Sigmoid colon (tissue), 7 donors: Measurements from ENCODE around the gene KRTAP10-9. TPM values are rescaled to one million over a fixed set of nuclear protein-coding genes. Genes with fewer than 3 reads are reported as not detected.
"Not testable (repeated sequence)": the region's sequence is repeated elsewhere in the genome, so short reads cannot be mapped to it uniquely, and the experiment has no call there.

Experiments
- DNase-seq: peaks from one replicate; pipeline ENCODE4 v3.0.0-alpha.2; 2019
- H3K27ac ChIP-seq, 4 donors: fragments of 200-600 bp; sonication (generic); one replicate each; pipeline ENCODE4 v1.5.1; 2016 to 2019; ENCODE audit warnings: mild to moderate bottlenecking in 1 of 4
- H3K27me3 ChIP-seq, 3 donors: fragments of 200-600 bp; sonication (generic); one replicate each; pipeline ENCODE4 v1.5.1; 2019; ENCODE audit warnings: mild to moderate bottlenecking in 1 of 3
- H3K36me3 ChIP-seq, 4 donors: fragments of 200-600 bp; sonication (generic); one replicate each; pipeline ENCODE4 v1.5.1; 2016 to 2019
- H3K4me1 ChIP-seq, 4 donors: fragments of 200-600 bp; sonication (generic); one replicate each; pipeline ENCODE4 v1.5.1; 2017 to 2019
- H3K4me3 ChIP-seq, 4 donors: fragments of 200-600 bp; sonication (generic); one replicate each; pipeline ENCODE4 v1.5.1; 2017 to 2019; ENCODE audit warnings: mild to moderate bottlenecking in 2 of 4, moderate library complexity in 1 of 4
- H3K9me3 ChIP-seq, 4 donors: fragments of 200-600 bp in 3 of 4; sonication (generic) in 3 of 4; one replicate each; pipeline versions ENCODE4 v1.5.1 to v1.6.1; 2013 to 2019
- EP300 ChIP-seq, 4 donors: sonication (generic); formaldehyde crosslinking; IDR thresholded peaks; one replicate each; pipeline ENCODE4 v1.6.1; 2017; ENCODE audit warnings: antibody characterized with exemption in 4 of 4
- POLR2A ChIP-seq, 2 donors: fragments of 450-650 bp; IDR thresholded peaks; one replicate each; pipeline ENCODE4 v1.6.1; 2016; ENCODE audit warnings: antibody characterized with exemption in 2 of 2, mild to moderate bottlenecking in 2 of 2, moderate library complexity in 2 of 2
- POLR2AphosphoS5 ChIP-seq, 4 donors: sonication (generic); formaldehyde crosslinking; IDR thresholded peaks; one replicate each; pipeline ENCODE4 v1.6.1; 2017; ENCODE audit warnings: antibody characterized with exemption in 4 of 4
- WGBS, 2 donors: extraction: QIAGEN DNeasy Blood & Tissue Kit; methylation state at CpG; one replicate each; pipeline ENCODE4 v1.1.7; 2013; 5-methylcytosine and 5-hydroxymethylcytosine counted together
- intact Hi-C: fragments of 100-400 bp; cut with DNase I; formaldehyde crosslinking; loops from one replicate; pipeline ENCODE4 v1.15.1; 2023
- polyA plus RNA-seq, 3 donors: library from polyadenylated mRNA; stranded (reverse); fragments of 200-250 nt; gene quantifications; one replicate each; pipeline ENCODE4 v1.2.3, GENCODE V29; 2013
- total RNA-seq, 4 donors: library from RNA; depleted of rRNA; stranded (reverse); fragments of >200 nt; gene quantifications; one replicate each; pipeline ENCODE4 v1.1.0, GENCODE V29; 2016
- TF ChIP-seq, protein P1 (sequence below), 4 experiments: fragments of 450-650 bp in 3 of 4; fragments of 200-600 bp in 1 of 4; IDR thresholded peaks; one replicate each; pipeline ENCODE4 v1.5.1; 2016 to 2019; ENCODE audit warnings: antibody characterized with exemption in 4 of 4, mild to moderate bottlenecking in 3 of 4, moderate library complexity in 2 of 4
- donor health status: healthy with polysubstance abuse.
- donor health status: Bipolar disorder and iron deficiency.
- donor health status: healthy.

KRTAP10-9 gene
- total and polyA plus RNA-seq, 7 donors = not detected

DNA sequence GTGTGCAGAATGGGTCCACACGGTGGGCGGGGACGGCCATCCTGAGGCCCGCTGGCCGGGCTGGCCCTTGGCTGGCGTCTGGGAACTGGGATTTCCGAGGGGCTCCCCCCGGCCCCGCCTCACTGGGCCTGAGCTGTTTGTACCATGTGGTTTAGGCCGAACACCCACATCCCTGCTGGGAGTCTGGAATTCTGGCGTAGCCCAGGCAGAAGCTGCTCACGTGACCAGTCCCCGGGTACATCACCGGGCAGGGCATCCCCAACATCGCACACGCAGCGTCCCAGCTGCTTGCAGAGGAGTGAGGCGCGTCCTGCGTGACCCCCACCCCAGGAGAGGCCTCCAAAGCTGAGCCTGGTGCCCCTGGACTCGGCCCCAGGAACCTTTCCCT, 24.4 kb upstream of the KRTAP10-9 start:
- DNase-seq = no peak
- TF ChIP-seq, protein P1, sequence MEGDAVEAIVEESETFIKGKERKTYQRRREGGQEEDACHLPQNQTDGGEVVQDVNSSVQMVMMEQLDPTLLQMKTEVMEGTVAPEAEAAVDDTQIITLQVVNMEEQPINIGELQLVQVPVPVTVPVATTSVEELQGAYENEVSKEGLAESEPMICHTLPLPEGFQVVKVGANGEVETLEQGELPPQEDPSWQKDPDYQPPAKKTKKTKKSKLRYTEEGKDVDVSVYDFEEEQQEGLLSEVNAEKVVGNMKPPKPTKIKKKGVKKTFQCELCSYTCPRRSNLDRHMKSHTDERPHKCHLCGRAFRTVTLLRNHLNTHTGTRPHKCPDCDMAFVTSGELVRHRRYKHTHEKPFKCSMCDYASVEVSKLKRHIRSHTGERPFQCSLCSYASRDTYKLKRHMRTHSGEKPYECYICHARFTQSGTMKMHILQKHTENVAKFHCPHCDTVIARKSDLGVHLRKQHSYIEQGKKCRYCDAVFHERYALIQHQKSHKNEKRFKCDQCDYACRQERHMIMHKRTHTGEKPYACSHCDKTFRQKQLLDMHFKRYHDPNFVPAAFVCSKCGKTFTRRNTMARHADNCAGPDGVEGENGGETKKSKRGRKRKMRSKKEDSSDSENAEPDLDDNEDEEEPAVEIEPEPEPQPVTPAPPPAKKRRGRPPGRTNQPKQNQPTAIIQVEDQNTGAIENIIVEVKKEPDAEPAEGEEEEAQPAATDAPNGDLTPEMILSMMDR (IDR thresholded peaks at IDR 0.05) = no peak
- no peak overlapping the region for H3K4me3 ChIP-seq
- 61 to 82% methylated on average over 20 to 21 of the region's 21 CpGs for WGBS, 2 donors
- no peak overlapping the region for H3K27ac ChIP-seq
- H3K36me3 ChIP-seq = no peaks in the 10 kb centered on the region
- intact Hi-C loops = no loop called here
- no peaks in the 10 kb centered on the region for H3K9me3 ChIP-seq
- no peaks in the 10 kb centered on the region for H3K4me1 ChIP-seq
- H3K27me3 ChIP-seq = peaks cover 0 to 39% (median 15%) of the 10 kb centered on the region in 3 donors

DNA sequence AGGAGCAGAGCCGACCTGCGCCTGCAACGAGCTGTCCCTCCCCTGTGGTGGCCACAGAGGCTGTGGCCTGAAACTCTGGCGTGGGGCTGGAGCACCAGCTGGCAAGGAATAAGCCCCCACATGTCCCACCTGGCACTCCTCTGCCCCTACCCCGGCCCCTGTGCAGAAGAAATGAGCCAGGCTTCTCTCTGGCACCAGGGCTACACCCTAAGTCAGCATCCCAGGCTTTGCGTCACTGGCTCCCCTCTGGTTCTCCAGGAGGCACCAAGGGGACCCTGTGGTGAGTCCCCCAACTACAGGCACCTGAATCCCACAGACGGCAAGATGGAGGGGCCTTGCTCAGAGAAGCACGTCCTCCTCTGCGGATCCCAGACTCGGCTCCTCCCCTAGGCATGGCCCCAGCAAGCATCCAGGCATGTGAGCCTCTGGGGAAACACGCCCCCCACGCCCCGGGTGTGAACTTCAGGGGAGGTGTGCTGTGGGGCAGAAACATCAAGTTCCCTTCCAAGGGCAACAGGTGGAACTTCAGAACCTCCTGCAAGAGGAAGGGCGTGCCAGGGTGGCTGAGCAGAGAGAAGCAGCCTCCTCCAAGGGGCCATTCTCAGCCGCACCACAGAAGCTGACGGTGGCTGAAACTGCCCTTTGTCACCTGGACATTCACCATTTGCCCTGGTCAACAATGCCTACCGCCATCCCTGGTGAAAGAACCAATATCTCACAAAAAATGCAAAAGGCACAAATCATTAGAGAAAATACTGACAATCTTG, 23.6 kb upstream of the KRTAP10-9 start:
- intact Hi-C loops = no loop called here
- WGBS, 2 donors = 42 to 63% methylated on average over 17 of the region's 17 CpGs
- Histone ChIP-seq H3K9me3 (no peaks in the 10 kb centered on the region), H3K27ac (no peak overlapping the region), H3K4me3 (no peak overlapping the region), H3K4me1 (no peaks in the 10 kb centered on the region), H3K27me3 (peaks cover 0 to 39% (median 15%) of the 10 kb centered on the region in 3 donors), H3K36me3 (no peaks in the 10 kb centered on the region)
- TF ChIP-seq, protein P1 (IDR thresholded peaks at IDR 0.05) = no peak
- TF ChIP-seq POLR2A (IDR thresholded peaks at IDR 0.05) = no peak
- no peak for TF ChIP-seq POLR2AphosphoS5 (IDR thresholded peaks at IDR 0.05)
- TF ChIP-seq EP300 (IDR thresholded peaks at IDR 0.05) = no peak
- DNase-seq = no peak

DNA sequence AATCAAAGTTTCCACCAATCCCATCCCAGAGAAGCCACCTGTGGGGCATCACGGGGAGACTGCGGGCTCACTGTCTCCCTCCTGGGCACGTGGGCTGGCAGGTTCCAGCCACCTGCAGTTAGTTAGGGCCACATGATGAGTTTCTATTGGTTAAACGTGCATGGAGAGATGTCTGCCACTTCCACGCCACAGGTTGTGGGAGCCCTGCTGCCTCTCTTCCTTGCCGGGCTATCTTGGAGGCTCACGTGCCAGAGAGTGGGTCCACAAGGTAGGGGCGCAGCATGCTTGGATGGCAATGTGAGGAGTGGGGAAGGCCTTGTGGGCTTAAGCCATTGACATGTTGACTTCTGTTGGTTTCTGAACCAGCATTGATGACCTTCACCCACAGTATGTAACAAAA, 23.0 kb upstream of the KRTAP10-9 start:
- peaks cover 0 to 39% (median 15%) of the 10 kb centered on the region in 3 donors for H3K27me3 ChIP-seq
- WGBS, 2 donors = 80 to 86% methylated on average over 8 of the region's 8 CpGs
- DNase-seq = no peak
- no peaks in the 10 kb centered on the region for H3K9me3 ChIP-seq
- TF ChIP-seq EP300 (IDR thresholded peaks at IDR 0.05) (no peak), POLR2AphosphoS5 (IDR thresholded peaks at IDR 0.05) (no peak), POLR2A (IDR thresholded peaks at IDR 0.05) (no peak)
- TF ChIP-seq, protein P1 (IDR thresholded peaks at IDR 0.05) = no peak
- no peak overlapping the region for H3K4me3 ChIP-seq
- no peak overlapping the region for H3K27ac ChIP-seq
- H3K36me3 ChIP-seq = no peaks in the 10 kb centered on the region
- intact Hi-C loops = no loop called here
- H3K4me1 ChIP-seq = no peaks in the 10 kb centered on the region

DNA sequence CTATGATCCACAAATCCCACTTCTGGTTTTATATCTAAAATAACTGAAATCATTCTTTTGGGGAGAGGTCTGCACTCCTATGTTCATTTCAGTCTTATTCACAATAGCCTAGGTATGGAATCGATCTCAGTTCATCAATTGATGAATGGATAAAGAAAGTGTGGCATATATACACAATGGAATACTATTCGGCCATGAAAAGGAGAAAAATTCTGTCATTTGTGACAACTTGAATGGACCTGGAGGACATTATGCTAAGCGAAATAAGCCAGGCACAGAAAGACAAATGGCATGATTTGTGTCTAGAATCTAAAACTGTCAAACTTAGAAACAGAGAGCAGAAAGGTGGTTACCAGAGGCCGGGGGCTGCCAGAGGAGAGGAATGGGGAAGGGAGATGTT, 20.4 kb upstream of the KRTAP10-9 start:
- Histone ChIP-seq H3K27me3 (peaks cover 0 to 27% (median 11%) of the 10 kb centered on the region in 3 donors), H3K36me3 (no peaks in the 10 kb centered on the region), H3K4me1 (no peaks in the 10 kb centered on the region), H3K27ac (no peak overlapping the region), H3K4me3 (no peak overlapping the region), H3K9me3 (peaks cover 0 to 15% (median 0%) of the 10 kb centered on the region in 4 donors)
- TF ChIP-seq EP300 (IDR thresholded peaks at IDR 0.05) (no peak), POLR2A (IDR thresholded peaks at IDR 0.05) (no peak), POLR2AphosphoS5 (IDR thresholded peaks at IDR 0.05) (no peak)
- TF ChIP-seq, protein P1 (IDR thresholded peaks at IDR 0.05) = no peak
- 78 to 81% methylated on average over 4 of the region's 4 CpGs for WGBS, 2 donors
- intact Hi-C loops = no loop called here
- no peak for DNase-seq

DNA sequence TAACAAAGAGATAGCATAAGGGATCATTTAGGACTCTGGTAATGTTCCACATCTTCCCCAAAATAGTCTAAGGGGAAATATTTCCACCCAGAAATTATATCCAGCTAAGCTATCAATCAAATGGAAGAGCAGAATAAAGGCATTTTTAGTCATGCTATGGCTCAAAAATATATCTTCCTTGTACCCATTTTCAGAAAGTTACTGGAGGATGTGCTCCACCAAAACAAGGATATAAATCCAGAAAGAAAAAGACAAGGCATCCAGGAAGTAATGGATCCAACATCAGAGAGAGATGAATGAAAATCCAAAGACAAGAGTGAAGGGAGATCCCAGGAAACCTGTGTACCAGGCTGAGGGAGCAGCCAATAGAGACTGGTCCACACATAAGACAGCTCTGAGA, 17.7 kb upstream of the KRTAP10-9 start:
- TF ChIP-seq, protein P1 (IDR thresholded peaks at IDR 0.05) = no peak
- TF ChIP-seq EP300 (IDR thresholded peaks at IDR 0.05) (no peak), POLR2AphosphoS5 (IDR thresholded peaks at IDR 0.05) (no peak), POLR2A (IDR thresholded peaks at IDR 0.05) (no peak)
- H3K4me1 ChIP-seq = no peaks in the 10 kb centered on the region
- H3K27me3 ChIP-seq = peaks cover 0 to 18% (median 9%) of the 10 kb centered on the region in 3 donors
- intact Hi-C loops = no loop called here
- H3K36me3 ChIP-seq = no peaks in the 10 kb centered on the region
- no peak for DNase-seq
- H3K4me3 ChIP-seq = no peak overlapping the region
- H3K27ac ChIP-seq = no peak overlapping the region
- peaks cover 0 to 17% (median 2%) of the 10 kb centered on the region in 4 donors for H3K9me3 ChIP-seq

DNA sequence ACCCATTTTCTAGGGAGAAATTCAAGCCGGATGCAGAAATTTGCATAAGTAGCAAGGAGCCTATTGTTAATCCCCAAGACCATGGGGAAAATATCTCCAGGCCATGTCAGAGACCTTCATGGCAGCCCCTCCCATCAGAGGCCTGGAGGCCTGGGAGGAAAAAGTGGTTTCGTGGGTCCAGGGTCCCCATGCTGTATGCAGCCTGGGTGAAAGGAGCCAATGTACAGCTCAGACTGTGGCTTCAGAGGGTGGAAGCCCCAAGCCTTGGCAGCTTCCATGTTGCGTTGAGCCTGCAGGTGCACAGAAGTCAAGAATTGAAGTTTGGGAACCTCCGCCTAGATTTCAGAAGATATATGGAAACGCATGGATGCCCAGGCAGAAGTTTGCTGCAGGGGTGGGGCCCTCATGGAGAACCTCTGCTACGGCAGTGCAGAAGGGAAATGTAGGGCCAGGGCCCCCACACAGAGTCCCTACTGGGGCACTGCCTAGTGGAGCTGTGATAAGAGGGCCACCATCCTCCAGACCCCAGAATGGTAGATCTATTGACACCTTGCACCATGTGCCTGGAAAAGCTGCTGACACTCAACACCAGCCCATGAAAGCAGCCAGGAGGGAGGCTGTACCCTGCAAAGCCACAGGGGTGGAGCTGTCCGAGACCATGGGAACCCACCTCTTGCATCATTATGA, 16.6 kb upstream of the KRTAP10-9 start:
- intact Hi-C loops, H3K4me1 ChIP-seq, DNase-seq, H3K4me3 ChIP-seq, H3K27ac ChIP-seq, H3K36me3 ChIP-seq: not testable (repeated sequence)
- Histone ChIP-seq H3K9me3 (peaks cover 0 to 17% (median 2%) of the 10 kb centered on the region in 4 donors), H3K27me3 (peaks cover 0 to 18% (median 9%) of the 10 kb centered on the region in 3 donors)
- WGBS, 2 donors = 94 to 96% methylated on average over 7 of the region's 7 CpGs
